ENCODE measurements around the gene LDLRAP1. TPM values are rescaled to one million over a fixed set of nuclear protein-coding genes. Genes with fewer than 3 reads are reported as not detected.

LDLRAP1 gene
- total and polyA plus RNA-seq, 2 of the 4 experiments (the other 2 are of a cell fraction), result 4.5 to 14.4 TPM

- WGBS, 2 experiments (ENCODE audit: extremely low coverage in 2 of 2, insufficient read length in 1 of 2), result 0% methylated on average over 1 of the region's 8 CpGs; no CpG with 5 or more reads in 1 of the 2 experiments
- Histone ChIP-seq H3K23ac (ENCODE audit: low read depth, low read length) (no peak overlapping the region), H4K20me1 (ENCODE audit: insufficient read depth, low read length) (no peaks in the 10 kb centered on the region), H4K91ac (ENCODE audit: insufficient read depth, low read depth, low read length) (no peak overlapping the region), H3K79me1 (ENCODE audit: low read depth in 1 of 2, low read length in 2 of 2) (no peaks in the 10 kb centered on the region), H3K18ac (ENCODE audit: low read depth, low read length) (no peak overlapping the region), H2BK120ac (ENCODE audit: low read depth, low read length) (no peak overlapping the region), H3K9ac (ENCODE audit: low read depth, low read length) (no peak overlapping the region), H3K36me3 (ENCODE audit: control insufficient read depth, insufficient read depth, low read length) (no peaks in the 10 kb centered on the region), H2BK20ac (ENCODE audit: low read depth, low read length) (no peak overlapping the region), H4K8ac (ENCODE audit: low read depth in 2 of 2, low read length in 2 of 2) (no peak overlapping the region), H3K9me3 (ENCODE audit: control insufficient read depth, insufficient read depth, low read length) (no peaks in the 10 kb centered on the region), H2AK5ac (ENCODE audit: low read depth, low read length) (no peak overlapping the region), H3K14ac (replicated peaks; ENCODE audit: low read depth, low read length) (no peak overlapping the region), H2BK5ac (ENCODE audit: low read depth, low read length, poor library complexity, severe bottlenecking) (no peak overlapping the region), H3K9me1 (ENCODE audit: insufficient read depth, low read length) (no peaks in the 10 kb centered on the region), H3K27ac (ENCODE audit: insufficient read depth, low read length) (no peak overlapping the region), H3K4me3 (ENCODE audit: insufficient read depth, low read depth, low read length) (no peak overlapping the region), H2AFZ (replicated peaks; ENCODE audit: low read length, poor library complexity) (no peak overlapping the region), H2AK9ac (replicated peaks; ENCODE audit: low read depth, low read length, poor library complexity) (peak overlapping the region; percentile 31), H3K56ac (ENCODE audit: extremely low read depth, insufficient read depth, low read length) (no peak overlapping the region), H4K5ac (ENCODE audit: low read depth, low read length) (no peak overlapping the region), H3K4me1 (ENCODE audit: control insufficient read depth, insufficient read depth, low read length) (peaks cover 3% of the 10 kb centered on the region; the same call in 1 of the 2 replicates), H3K4ac (ENCODE audit: low read depth, low read length) (no peak overlapping the region; the same call in 1 of the 2 replicates), H3K27me3 (ENCODE audit: control insufficient read depth, insufficient read depth, low read length) (peaks cover 26% of the 10 kb centered on the region), H2BK15ac (ENCODE audit: low read depth, low read length) (no peak overlapping the region), H3K4me2 (ENCODE audit: low read depth, low read length) (no peak overlapping the region)
- no TSS peak for BruUV-seq (replicated peaks)
- TF ChIP-seq MAZ (IDR thresholded peaks at IDR 0.05; ENCODE audit: borderline replicate concordance, low read depth, low read length) (no peak), MXI1 (IDR thresholded peaks at IDR 0.05; ENCODE audit: borderline replicate concordance, low read depth, low read length) (no peak), CHD1 (IDR thresholded peaks at IDR 0.05; ENCODE audit: low read depth, low read length) (no peak), CTCF (conservative IDR thresholded peaks at IDR 0.05; ENCODE audit: low read depth, low read length) (peak; percentile 55), SMC3 (IDR thresholded peaks at IDR 0.05; ENCODE audit: low read depth, low read length) (peak; percentile 57), NFE2L2 (IDR thresholded peaks at IDR 0.05; ENCODE audit: low read depth, low read length) (no peak), RAD21 (IDR thresholded peaks at IDR 0.05; ENCODE audit: low read length) (peak; percentile 68)
- peak; percentile 21 for DNase-seq
- intact Hi-C loops (cut with micrococcal nuclease) (loop anchor here (1.0 kb wide), 1 partner anchor 186 kb away; no protein-coding TSS in a partner anchor), dilution Hi-C loops (cut with HindIII; ENCODE audit: low sequenced_read_pairs, unreplicated experiment) (no loop called here), in situ Hi-C loops (cut with MboI; ENCODE audit: low sequenced_read_pairs) (loop anchor here (5.0 kb wide), 1 partner anchor 181 kb away; no protein-coding TSS in a partner anchor)
- POLR2A ChIA-PET (ENCODE audit: unreplicated experiment), result no interaction called here
- peak; percentile 48 for ATAC-seq (ENCODE audit: low read depth)
- CTCF ChIA-PET, result interaction anchor here (0.7 kb wide), 1 partner anchor 187 kb away, joined by 3 read pairs; no protein-coding TSS in a partner anchor
Measured at GRCh38 chr1:25610822-25611630, 67.6 kb downstream of the LDLRAP1 start.
